ENCODE data around the gene SCGB3A2. TPM values are rescaled to one million over a fixed set of nuclear protein-coding genes. Genes with fewer than 3 reads are reported as not detected.

The SCGB3A2 gene
- polyA plus RNA-seq, 1 donor from 2014 or later, result not detected

GRCh38 chr5:147858565-147858964 lies 19.9 kb upstream of the SCGB3A2 start:
- no peaks in the 10 kb centered on the region for H4K20me1 ChIP-seq (ENCODE audit: insufficient read depth)
- no peaks in the 10 kb centered on the region for H3K36me3 ChIP-seq (ENCODE audit: insufficient read depth, low read length)
- no peak overlapping the region for H3K9ac ChIP-seq (ENCODE audit: low read length)
- no peak overlapping the region for H3K4me3 ChIP-seq (ENCODE audit: low read length)
- no peak overlapping the region for H2AFZ ChIP-seq (ENCODE audit: low read depth, low read length)
- no peak for TF ChIP-seq CTCF (IDR thresholded peaks at IDR 0.05; ENCODE audit: poor library complexity, severe bottlenecking)
- TF ChIP-seq RAD21 (conservative IDR thresholded peaks at IDR 0.05), result no peak
- TF ChIP-seq REST (IDR thresholded peaks at IDR 0.05; ENCODE audit: borderline replicate concordance), result no peak
- no peak for TF ChIP-seq EZH2 (IDR thresholded peaks at IDR 0.05; ENCODE audit: borderline replicate concordance, insufficient read depth, low read length, poor library complexity, severe bottlenecking)
- TF ChIP-seq MXI1 (conservative IDR thresholded peaks at IDR 0.05; ENCODE audit: poor library complexity, severe bottlenecking), result no peak
- no peak for TF ChIP-seq EP300 (conservative IDR thresholded peaks at IDR 0.05; ENCODE audit: poor library complexity, severe bottlenecking)
- no peak for TF ChIP-seq TAF1 (IDR thresholded peaks at IDR 0.05; ENCODE audit: low read depth)
- TF ChIP-seq POLR2AphosphoS5 (IDR thresholded peaks at IDR 0.05), result no peak
- no peak for TF ChIP-seq SMC3 (conservative IDR thresholded peaks at IDR 0.05; ENCODE audit: poor library complexity)
- H3K4me2 ChIP-seq (ENCODE audit: low read length), result no peak overlapping the region
- H3F3A ChIP-seq (ENCODE audit: insufficient read depth, low read length, poor library complexity, severe bottlenecking), result no peaks in the 10 kb centered on the region
- H3K27ac ChIP-seq (ENCODE audit: low read length), result no peak overlapping the region
- no peaks in the 10 kb centered on the region for H3K27me3 ChIP-seq (ENCODE audit: insufficient read depth, low read depth, low read length)
- no peaks in the 10 kb centered on the region for H3K79me2 ChIP-seq (replicated peaks; ENCODE audit: insufficient read depth, low read length)
- no peaks in the 10 kb centered on the region for H3K9me2 ChIP-seq (ENCODE audit: insufficient read depth, low read length)
- no peaks in the 10 kb centered on the region for H3K9me3 ChIP-seq (ENCODE audit: low read length)

GRCh38 chr5:147859962-147860640 lies 18.4 kb upstream of the SCGB3A2 start:
- no peaks in the 10 kb centered on the region for H3K36me3 ChIP-seq (ENCODE audit: insufficient read depth, low read length)
- no peak overlapping the region for H2AFZ ChIP-seq (ENCODE audit: low read depth, low read length)
- no peaks in the 10 kb centered on the region for H3K79me2 ChIP-seq (replicated peaks; ENCODE audit: insufficient read depth, low read length)
- H3K27ac ChIP-seq (ENCODE audit: low read length), result no peak overlapping the region
- H3F3A ChIP-seq (ENCODE audit: insufficient read depth, low read length, poor library complexity, severe bottlenecking), result no peaks in the 10 kb centered on the region
- no peak overlapping the region for H3K9ac ChIP-seq (ENCODE audit: low read length)
- H3K27me3 ChIP-seq (ENCODE audit: insufficient read depth, low read depth, low read length), result no peaks in the 10 kb centered on the region
- H3K4me3 ChIP-seq (ENCODE audit: low read length), result no peak overlapping the region
- no peaks in the 10 kb centered on the region for H3K9me2 ChIP-seq (ENCODE audit: insufficient read depth, low read length)
- H3K4me2 ChIP-seq (ENCODE audit: low read length), result no peak overlapping the region
- no peaks in the 10 kb centered on the region for H4K20me1 ChIP-seq (ENCODE audit: insufficient read depth)
- no peaks in the 10 kb centered on the region for H3K9me3 ChIP-seq (ENCODE audit: low read length)
- TF ChIP-seq RAD21 (conservative IDR thresholded peaks at IDR 0.05), result no peak
